SKM-1 (cell line): ENCODE measurements around the gene ATP1B1.
"Not testable (repeated sequence)": the region's sequence is repeated elsewhere in the genome, so short reads cannot be mapped to it uniquely, and the experiment has no call there.

Experiments
- DNase-seq: peaks from one replicate; lab custom pipeline; 2025; ENCODE audit not compliant: unreplicated experiment; lab: John Stamatoyannopoulos, UW

Gene ATP1B1

DNA sequence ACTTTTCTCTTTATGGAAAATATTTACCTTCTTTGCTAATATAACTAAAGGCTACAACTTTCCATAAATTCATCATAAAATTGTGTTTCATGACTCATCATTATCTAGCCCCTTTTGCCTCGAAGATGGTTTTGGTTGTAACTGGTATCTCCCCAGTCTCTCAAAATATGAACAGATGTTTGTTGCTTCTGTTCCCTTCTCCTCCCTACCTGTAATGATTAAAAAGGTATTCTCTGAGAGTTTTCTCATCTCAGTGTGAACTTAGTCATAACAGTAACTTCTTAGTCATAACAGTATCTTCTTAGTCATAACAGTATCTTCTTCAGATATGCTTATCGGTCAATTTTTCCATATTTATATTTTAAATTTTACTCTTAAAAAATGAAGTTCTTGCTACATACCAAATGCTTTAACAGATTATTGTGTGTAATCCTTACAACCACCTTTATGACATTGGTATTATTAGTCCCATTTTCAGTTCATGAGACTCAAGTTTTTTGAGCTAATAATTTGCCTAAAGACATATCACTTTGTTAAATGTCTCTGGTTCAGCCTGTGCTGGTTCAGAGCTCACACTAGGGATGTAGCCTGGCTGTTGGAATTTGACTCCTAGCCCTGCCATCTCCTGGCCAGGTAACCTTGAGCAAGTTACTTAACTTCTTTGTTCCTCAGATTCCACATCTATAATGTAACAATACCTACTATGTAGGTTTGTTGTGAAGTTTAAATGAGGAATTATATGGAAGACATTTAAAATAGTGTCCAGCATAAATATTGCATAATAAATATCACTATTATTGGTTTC, 32.6 kb downstream of the ATP1B1 start:
- DNase-seq = no peak

DNA sequence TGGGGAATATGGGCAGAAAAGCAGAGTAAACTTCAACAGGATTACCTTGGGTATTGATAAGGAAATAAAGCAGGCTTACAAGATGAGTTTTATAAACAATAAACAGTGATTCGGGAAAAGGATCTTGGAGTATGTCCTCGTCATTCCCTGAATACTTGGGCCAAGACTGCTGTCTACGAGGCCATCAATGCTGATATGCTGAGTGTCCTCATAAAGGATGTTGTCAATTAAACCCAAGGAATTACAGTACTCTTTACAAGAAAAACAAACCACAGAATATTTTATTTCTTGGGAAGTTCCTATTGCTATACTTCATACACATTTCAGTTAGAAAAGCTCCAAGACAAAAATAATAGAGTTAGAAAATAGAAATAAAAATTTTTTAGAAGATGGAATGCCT, 34.9 kb downstream of the ATP1B1 start:
- DNase-seq = no peak

DNA sequence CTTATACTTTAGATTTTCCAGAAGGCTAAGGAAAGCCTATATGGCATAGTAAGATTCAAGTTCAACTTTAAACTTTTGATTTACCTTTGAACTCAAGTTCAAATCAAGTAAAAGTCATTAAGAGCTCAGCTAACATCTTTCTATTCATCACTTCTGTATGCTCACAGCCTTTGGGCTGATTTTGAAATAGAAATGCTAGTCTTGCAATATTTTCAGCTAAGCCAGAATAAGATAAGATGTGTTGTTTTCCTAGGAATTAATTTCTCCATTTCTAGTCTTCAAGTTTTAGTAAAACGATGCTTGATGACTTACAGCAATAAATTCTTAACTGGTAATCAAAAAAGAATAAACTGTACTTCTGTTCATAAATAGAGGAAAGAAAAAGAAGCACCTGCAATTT, 35.6 kb downstream of the ATP1B1 start:
- no peak for DNase-seq

DNA sequence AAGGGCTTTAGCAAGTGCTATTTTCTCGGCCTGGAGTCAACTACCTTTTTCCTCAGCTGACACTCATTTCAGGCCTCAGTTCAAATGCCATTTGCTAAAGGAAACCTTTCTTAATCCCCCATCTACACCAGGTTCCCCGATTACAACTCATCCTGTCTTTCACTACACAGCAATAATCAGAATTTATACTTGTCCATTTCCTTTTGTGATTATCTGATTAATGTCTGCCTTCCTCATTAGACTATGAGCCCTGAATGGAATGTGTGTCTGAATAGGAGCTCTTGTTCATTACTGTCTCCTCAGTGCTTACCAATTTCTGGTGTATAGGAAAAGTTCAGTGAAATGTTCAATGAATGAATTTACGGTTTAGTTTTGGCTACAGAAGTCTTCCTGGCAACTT, 36.9 kb downstream of the ATP1B1 start:
- no peak for DNase-seq

DNA sequence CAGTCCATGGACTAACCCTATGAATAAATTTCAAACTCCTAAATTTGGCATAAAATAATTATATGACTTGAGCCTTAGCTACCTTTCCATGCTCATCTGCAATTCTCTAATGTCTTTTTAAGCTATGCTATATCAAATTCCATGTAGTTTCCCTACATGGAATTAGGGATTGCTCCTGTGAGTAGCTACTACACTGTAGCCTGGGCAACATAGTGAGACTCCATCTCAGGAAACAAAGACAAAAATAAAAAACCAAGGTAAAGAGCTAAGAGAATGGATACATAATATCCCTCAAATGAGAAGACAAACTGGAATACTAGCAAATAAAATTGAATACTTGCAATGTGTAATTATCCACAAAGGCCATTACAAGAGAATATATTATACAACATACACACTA, 37.5 kb downstream of the ATP1B1 start:
- DNase-seq = no peak

DNA sequence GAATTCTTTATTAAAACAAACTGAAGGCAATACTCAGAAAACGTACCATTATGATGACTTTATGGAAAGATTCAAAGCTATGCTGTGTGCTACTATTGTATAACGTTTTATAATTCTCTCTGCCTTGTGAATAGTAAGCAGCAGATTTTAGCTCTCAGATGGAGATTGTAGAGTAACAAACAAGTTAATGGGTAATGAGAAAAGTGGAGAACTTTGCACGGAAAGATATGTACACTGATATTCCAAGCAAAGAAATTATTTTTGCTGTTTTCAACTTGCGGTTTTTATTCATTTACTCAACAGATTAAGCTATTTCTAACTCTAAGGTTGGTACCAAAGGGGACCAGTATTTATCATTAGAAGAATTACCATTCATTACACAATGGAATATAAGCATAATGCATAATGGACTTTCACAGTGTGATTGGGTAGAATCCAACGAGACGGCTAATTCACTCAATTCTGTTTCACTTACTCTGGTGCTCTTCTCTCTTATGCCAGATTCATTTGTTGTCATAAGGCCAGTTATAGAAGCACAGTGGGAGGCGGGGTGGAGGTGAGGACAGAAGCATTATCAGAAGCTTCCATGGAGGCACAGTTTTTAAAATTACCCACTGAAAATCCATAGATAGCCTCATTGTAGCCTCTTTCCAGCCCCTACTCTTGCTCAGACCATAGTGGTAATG, 38.6 kb downstream of the ATP1B1 start:
- DNase-seq = no peak

DNA sequence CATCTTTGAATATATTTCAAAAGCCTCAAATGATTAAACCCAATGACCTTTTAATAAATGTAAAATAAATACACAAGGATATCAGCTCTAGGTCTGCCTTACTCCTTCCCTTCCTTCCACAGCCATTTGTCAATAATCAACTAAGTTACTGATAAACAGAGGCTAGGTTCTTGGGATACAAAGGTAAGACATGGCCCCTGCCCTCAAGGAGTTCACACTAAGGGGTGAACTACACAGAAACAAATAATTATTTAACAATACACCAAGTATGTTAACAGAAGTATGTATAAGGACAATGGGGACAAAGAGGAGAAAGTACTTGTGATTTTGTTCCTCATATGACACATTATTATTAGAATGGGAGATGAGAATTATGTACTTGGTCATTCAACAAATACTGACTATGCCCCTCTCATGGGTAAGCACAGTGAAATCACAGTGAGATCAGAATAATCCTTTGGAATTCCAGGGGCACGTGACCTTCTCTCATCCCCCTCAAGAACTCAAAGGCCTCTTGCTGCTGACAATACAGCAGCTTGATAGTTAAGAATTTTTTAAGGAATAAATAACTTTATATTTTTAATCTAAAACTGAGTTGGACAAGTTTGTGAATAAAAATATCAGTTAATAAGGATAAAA, 40.2 kb downstream of the ATP1B1 start:
- DNase-seq = no peak

DNA sequence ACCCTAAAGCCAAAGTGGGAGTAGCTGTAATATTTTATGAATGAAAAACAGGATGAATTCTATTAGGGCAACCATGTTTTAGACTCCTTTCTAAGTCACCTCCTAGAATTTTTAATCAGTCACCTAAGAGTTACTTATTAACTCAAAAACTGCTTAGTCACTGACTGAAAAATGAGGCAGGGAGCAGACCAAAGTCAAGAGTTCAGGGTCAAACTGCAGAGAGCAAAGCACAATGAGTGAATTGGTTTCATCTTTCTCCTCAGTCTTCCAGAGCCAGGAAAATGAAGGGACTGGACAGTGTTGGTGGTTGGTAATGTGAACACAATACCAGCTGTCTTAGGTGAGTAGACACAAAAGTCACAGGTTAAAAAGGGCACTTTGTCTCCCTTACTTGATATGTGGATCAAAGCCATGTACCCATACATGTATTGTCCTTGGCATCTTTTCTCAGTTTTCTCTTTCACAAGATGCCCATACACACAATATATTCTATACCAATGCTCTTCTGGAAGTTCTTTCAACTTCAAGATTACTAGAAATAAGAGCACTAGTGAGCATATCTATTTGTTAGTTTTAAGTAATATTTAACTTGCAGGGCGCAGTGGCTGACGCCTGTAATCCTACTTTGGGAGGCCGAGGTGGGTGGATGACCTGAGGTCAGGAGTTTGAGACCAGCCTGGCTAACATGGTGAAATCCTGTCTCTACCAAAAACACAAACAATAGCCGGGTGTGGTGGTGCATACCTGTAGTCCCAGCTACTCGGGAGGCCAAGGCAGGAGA, 42.2 kb downstream of the ATP1B1 start:
- no peak for DNase-seq

DNA sequence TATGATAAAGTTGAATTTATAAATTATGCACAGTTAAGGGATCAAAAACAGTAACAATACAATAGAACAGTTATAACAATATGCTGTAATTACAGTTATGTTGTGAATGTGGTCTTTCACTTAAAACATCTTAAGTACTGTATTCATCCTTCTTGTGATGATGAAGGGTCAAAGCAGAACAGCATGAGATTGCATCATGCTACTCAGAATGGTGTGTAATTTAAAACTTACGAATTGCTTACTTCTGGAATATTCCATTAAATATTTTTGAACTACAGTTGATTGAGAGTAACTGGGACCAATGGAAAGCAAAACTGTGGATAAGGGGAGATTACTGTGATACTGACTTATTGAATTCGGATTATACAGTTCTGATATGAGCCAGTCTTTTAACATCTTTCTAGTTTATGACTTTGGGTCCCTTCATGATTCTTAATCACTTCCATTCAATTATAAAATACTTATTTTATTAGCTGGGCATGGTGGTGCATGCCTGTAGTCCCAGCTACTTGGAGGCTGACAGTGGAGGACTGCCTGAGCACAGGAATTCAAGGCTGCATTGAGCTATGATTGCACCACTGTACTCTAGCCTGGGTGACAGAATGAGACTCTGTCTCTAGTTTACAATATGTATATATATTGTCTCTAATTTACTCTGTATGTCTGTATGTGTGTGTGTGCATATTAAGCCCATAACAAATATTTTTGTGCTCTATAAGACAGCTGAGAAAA, 43.2 kb downstream of the ATP1B1 start:
- DNase-seq = no peak

DNA sequence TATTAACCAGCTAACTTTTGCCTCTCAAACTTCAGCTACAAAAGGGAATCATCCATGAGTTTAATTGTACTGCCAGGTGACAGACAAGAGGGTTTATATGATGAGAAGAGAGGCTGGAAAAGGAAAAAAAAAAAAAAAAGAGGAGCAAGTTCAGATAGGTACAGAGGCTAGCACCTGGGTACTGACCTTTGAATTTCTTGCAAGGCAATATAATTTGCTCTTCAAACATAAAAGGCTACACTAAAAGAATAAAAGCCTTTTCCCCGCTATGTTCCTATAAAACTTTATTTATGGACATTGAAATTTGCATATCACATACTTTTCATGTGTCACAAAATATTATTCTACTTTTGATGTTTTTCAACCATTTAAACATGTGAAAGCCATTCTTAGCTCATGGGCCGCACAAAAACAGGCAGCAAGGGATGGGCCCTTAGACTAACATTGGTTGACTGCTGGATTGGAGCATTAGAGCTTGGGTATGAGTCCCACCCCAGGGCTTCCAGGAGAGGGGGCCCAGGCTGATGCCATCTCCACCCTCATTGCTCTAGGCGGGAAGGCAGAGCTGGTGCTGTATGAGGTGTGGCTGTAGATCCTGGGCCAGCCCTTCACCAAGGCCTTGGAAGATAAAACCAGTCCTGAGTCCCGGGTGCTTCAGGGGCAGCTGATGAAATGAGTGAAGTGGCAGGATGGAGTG, 44.3 kb downstream of the ATP1B1 start:
- DNase-seq = no peak

DNA sequence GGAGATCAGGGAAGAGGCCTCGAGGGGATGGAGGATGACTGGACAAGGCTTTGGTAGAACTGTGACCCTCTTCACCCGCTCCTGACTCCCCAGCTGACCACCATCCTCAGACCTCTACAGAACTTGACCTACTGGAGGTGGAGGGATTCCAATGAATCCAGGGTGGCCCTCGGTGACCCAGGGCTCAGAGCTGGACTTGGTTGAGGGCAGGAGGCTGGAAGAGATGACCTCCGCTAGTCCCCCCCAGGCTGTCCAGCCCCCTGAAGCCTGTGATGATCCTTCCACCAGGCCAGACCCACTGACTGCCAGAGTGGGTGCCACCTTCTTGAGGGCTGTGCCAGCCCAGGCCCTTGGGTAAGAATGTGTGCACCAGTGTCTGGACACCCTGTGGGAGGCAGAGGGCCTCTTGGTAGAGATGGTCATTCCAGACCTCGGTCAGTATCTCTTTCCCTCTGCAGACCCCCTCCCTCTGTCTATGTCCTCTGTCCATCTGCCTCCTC, 44.9 kb downstream of the ATP1B1 start:
- DNase-seq = no peak

DNA sequence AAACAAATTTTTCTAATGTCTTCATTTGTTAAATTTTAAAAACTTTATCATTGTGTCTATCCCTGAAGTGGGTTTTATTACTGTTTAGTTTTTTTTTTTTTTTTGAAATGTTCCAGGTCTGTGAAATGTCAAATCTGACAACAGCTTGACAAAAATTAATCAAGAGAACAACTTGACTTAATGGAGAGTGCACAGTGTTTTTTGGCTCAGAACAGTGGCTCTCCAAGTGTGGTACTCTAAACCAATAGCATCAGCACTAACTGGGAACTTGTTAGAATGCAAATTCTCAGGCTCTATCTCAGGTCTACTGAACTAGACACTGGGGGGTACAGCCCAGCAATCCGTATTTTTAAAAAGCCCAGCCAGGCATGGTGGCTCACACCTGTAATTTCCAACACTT, 49.2 kb downstream of the ATP1B1 start:
- DNase-seq = no peak

DNA sequence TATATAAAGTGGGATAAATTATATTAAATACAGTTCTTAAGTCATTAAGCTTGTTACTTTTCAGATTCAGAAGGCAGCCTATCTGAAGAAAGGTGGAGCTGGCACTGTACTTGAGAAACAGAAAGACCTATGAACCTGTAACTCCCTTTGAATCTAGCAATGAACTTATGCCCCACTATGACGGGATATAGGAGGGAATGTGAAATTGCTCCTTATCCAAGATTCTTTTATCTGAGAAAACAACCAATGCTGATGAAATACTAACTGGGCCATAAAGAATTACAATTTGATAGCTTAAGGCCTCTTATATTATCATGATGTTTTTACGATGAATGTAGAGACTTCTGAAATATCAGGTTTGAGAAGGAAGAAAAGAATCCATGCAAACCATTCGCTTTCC, 50.1 kb downstream of the ATP1B1 start:
- no peak for DNase-seq

DNA sequence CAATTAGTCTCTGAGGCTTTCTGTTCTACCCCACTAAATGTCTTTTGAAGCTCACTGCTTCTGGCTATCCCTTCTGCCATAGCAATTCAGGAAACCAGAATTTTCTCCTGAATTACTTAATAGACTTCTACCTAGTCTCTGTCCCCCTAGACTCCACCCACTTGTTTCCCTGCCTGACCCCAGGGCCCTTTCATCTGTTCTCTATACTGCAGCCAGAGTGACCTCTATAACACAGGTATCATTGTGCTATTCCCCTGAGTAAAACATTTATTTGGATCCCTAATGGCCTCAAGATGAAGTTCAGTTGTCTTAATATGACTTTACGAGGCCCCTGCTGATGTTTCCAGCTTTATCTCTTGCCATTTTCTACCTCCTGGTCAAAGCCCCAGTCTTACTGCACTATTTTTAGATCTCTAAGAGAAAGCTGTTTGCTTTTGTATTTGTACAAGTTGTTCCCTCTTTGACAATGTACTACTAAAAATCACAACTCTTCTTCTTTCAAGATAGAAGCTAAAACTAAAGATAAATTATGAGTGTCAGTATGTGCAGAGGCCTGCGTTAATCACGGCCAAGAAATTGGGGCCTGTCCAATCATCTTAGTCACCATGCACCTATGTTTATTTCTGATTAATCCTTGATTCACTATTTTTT, 54.5 kb downstream of the ATP1B1 start:
- no peak for DNase-seq

DNA sequence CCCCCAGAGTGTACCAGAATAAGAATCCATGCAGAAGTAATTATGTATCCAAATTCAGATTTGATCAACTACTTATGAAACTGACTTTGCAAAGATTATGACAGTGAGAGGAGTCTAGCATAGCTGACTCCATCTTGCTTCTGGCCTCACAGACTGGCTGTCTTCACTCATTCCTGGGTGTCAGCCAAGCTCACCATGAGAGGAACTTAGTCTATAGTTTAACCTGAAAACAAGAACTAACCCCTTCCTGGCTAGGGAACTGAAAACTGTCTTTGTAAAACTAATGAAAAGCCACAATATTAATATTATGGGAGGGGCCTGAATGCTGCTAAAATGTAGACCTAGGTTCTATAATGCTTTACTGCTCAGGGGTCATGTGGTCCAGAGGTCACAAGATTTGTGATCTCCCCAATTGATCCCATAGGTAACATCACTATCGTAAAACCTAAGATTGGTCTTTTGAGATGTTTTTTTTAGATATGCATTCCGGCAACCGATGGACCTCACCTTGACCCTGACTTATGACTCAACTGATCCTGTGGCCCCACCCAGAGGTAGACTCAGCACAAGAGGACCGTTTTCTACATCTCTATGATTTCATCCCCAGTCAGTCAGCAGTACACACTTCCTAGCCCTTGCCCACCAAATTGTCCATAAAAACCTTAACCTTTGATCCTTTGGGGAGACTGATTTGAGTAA, 55.2 kb downstream of the ATP1B1 start:
- DNase-seq = no peak

DNA sequence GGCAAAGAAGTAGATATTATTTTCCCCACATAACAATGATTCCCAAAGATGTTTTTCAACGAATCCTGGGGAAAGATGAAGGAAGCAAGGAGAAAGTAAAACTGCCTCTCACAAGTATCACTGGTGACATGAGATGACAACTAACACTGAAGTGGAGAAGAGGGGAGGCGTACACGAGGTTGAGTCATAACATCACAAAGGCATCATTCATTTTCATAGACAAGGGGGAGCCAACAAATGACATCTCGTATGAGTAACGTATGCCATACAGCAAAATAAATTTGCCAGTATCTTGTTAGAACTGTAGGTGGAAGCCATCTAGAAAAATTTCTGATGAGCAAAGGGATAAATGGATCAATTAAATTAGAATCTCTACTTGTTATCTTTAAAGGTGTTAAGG, 56.6 kb downstream of the ATP1B1 start:
- no peak for DNase-seq

DNA sequence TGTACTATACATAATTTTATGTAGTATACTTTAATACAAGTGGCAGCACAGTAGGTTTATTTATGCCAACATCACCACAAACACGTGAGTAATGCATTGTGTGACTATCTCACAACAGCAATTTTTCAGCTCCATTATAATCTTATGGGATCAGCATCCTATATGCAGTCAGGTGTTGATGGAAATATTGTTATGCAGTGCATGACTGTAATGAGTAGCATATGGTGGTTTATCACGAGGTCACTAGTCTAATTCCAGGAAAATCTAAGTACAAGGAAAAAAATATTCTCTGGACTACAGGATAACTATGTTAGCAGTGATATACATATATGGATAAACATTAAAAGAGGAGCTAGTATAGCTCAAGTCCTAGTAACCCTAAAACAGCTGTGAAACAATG, 69.0 kb downstream of the ATP1B1 start:
- no peak for DNase-seq

DNA sequence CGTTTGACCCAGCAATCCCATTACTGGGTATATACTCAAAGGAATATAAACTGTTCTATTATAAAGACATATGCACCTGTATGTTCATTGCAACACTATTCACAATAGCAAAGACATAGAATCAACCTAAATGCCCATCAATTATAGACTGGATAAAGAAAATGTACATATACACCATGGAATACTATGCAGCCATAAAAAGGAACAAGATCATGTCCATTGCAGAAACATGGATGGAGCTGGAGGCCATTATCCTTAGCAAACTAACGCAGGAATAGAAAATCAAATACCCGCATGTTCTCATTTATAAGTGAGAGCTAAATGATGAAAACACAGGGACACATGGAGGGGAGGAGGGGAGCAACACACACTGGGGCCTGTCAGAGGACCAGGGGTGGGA, 72.9 kb downstream of the ATP1B1 start:
- not testable (repeated sequence) for DNase-seq

DNA sequence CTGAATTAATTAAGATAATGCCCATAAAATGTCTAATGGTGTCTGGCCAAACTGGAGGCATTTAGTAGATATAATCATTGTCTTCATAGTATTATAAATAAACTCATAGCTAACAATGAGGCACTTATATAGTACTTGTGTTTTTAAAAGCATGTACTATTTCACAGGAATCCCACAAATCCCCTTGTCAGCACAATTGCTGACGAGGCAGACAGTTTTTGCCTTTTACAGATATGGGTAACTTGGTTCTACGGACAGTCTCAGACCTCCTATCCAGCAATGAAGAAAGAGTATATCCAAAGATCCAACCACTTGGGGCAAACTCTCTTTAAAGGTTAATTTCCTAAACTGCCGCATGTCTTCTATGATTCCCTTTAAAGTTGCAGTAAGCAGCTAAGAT, 73.7 kb downstream of the ATP1B1 start:
- no peak for DNase-seq
